CD4-positive, alpha-beta T cell treated with Interleukin-6 at 100 ng/mL for 8 hours (primary cell): ENCODE results near the gene SMCO2.

Source experiments
- DNase-seq: peaks from one replicate; pipeline ENCODE4 v3.0.0-alpha.2; 2020; ENCODE audit warnings: mixed read lengths, low spot score

The SMCO2 gene

GRCh38 chr12:27499377-27499776 lies 52.8 kb downstream of the SMCO2 start:
- no peak for DNase-seq

- DNase-seq, result no peak
Observed at GRCh38 chr12:27500546-27500945, 54.0 kb downstream of the SMCO2 start.

- no peak for DNase-seq
Observed at GRCh38 chr12:27502021-27502435, 55.5 kb downstream of the SMCO2 start.

GRCh38 chr12:27504507-27504906 lies 58.0 kb downstream of the SMCO2 start:
- DNase-seq, result no peak

- DNase-seq, result no peak
Observed at GRCh38 chr12:27505109-27505508, 58.6 kb downstream of the SMCO2 start.

GRCh38 chr12:27505761-27506160 lies 59.2 kb downstream of the SMCO2 start:
- DNase-seq, result no peak

- DNase-seq, result no peak
Observed at GRCh38 chr12:27506645-27507189, 60.2 kb downstream of the SMCO2 start.

GRCh38 chr12:27508736-27509431 lies 62.3 kb downstream of the SMCO2 start:
- DNase-seq, result no peak

GRCh38 chr12:27511031-27511722 lies 64.6 kb downstream of the SMCO2 start:
- no peak for DNase-seq

- DNase-seq, result no peak
Observed at GRCh38 chr12:27511723-27512045, 65.1 kb downstream of the SMCO2 start.

- no peak for DNase-seq
Observed at GRCh38 chr12:27513155-27513824, 66.8 kb downstream of the SMCO2 start.

- no peak for DNase-seq
Observed at GRCh38 chr12:27515671-27516070, 69.1 kb downstream of the SMCO2 start.

GRCh38 chr12:27516625-27517024 lies 70.1 kb downstream of the SMCO2 start:
- no peak for DNase-seq

GRCh38 chr12:27517546-27517945 lies 71.0 kb downstream of the SMCO2 start:
- no peak for DNase-seq

GRCh38 chr12:27517961-27518665 lies 71.6 kb downstream of the SMCO2 start:
- no peak for DNase-seq

- DNase-seq, result no peak
Observed at GRCh38 chr12:27521066-27521465, 74.5 kb downstream of the SMCO2 start.

- DNase-seq, result no peak
Observed at GRCh38 chr12:27521981-27522380, 75.4 kb downstream of the SMCO2 start.

- DNase-seq, result peak; percentile 3
Observed at GRCh38 chr12:27523305-27523641, 76.7 kb downstream of the SMCO2 start.

- peak; percentile 95 for DNase-seq
Observed at GRCh38 chr12:27523642-27524493, 77.3 kb downstream of the SMCO2 start, which contains the start of gene PPFIBP1. Gene PPFIBP1, plus strand, starts transcription at chr12:27524206. Its CDS starts 109,191 bp downstream, at chr12:27633397.

GRCh38 chr12:27524494-27524835 lies 77.9 kb downstream of the SMCO2 start:
- DNase-seq, result no peak
